GM21619 (cell line): ENCODE results near the gene DNAJB4.
"Not testable (repeated sequence)": the region's sequence is repeated elsewhere in the genome, so short reads cannot be mapped to it uniquely, and the experiment has no call there.

Experiments used
- ATAC-seq: cut with Tn5 transposase; IDR thresholded peaks from one replicate; pipeline ENCODE4 v1.9.1; 2021; ENCODE audit not compliant: unreplicated experiment

The DNAJB4 gene

DNA sequence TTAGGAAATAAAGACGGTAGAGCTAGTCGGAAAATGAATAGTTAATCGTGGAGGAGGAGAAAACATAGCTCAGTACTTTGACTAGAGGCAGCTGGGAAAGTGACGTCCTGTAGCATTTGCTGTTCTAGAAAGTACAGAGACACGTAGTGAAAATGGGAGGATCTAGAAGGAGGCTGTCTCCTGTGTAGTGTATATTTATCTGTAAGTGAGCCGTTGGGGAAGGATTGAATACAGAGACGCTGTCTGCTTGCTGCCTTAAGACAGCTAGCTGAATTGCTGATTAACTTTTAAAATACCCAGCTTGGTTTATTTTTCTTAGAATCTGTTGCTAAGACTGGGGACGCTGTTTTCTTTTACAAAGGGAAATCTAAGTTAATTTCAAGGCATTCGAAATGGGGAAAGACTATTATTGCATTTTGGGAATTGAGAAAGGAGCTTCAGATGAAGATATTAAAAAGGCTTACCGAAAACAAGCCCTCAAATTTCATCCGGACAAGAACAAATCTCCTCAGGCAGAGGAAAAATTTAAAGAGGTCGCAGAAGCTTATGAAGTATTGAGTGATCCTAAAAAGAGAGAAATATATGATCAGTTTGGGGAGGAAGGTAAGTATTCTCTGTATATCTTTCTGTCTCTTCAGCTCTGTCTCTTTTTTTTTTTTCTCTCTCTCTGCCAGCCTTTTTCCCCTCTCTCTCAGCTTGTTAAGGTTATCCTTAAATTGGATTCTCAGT, at the start of gene DNAJB4:
Gene DNAJB4 (plus strand): TSS at position 221 of the 729 bp plus-strand sequence. CDS start 172 bp downstream, at position 393.
- ATAC-seq, result peak; percentile 98

DNA sequence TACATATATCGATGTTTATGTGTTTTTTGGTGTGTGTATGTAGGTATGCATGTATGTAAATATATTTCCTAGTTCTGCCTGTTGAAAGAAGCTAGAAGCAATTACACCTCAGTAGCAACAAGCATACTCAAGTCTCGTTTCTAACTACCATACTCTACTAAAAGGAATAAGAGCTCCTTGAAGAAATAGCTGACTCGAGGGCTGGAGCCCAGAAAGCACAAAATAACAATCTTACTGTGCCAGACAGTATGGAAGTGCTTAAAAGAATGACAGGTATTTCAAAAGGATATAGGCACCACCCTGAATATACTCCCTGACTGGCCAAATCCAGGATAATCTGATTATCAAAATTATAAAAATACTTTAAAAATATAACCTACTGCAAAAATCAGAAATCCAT, 49.0 kb upstream of the DNAJB4 start:
- no peak for ATAC-seq

DNA sequence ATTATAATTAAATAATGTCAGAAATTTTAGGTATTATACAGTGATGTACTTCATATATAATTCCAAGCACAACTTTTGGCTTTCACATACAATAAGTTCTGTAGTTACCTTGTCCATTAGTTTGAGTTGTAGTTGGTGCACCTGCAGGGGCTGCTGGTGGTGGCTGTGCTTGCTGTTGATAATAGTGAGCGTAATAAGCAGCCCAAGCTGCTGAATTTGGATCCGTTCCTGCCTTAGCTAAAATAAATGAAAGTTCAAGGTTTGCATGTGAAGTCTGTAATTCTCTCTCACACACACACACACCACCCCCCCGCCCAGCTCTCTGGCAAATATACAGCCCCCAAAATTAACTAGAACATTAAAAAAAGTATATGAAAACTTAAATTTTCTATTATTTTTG, 48.3 kb upstream of the DNAJB4 start:
- ATAC-seq, result no peak

DNA sequence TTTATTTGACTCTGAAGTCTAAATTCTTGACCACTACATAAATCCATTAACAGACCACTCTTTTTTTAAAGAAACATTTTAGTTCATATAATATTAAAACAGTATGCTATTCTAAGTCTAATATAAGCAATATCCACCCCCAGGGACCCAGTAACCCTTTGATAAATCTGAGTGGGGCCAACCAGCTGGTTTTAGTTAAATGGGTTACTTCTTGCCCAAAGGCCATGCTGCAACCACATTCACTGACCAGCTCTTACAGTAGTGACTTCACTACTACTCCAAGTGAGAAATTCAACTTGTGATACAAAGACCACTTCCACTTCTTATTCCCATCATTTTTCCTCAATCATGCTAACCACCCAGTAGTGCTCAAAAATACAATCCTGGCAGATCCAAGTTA, 46.3 kb upstream of the DNAJB4 start:
- ATAC-seq, result no peak

DNA sequence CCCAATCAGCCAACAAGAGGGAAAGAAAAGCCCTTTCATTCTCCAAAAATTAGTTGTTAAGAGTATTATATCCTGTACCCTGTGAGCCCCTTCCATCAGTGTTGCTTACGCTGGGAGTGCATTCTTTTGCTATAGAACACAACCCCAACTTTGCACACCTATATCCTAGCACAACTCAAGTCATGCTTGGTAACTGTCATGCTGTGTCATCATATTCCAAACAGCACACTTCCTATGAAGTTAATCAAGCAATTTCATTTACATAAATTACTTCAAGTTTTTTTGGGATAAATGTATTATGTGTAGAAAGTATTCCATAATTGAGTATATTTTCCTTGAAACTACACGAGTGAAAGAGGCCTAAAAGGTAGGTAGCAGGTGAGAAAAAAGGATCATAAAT, 45.9 kb upstream of the DNAJB4 start:
- no peak for ATAC-seq

DNA sequence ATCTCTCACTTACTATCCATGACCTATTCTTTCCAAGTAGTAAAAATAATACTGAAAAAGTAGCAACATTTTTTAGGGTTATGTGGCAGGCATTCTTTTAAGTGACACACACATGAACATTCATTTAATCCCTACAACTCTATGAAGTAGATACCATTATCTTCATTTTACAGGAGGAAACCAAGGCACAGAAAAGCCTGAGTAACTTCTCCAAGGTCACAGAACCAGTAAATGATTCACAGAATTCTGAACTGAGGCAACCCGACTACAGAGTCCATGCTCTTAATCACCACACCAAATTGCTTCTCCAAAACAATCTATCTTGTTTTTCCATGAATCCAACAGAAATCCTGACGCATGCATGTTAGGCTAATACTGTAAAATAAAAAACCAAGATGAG, 43.3 kb upstream of the DNAJB4 start:
- no peak for ATAC-seq

DNA sequence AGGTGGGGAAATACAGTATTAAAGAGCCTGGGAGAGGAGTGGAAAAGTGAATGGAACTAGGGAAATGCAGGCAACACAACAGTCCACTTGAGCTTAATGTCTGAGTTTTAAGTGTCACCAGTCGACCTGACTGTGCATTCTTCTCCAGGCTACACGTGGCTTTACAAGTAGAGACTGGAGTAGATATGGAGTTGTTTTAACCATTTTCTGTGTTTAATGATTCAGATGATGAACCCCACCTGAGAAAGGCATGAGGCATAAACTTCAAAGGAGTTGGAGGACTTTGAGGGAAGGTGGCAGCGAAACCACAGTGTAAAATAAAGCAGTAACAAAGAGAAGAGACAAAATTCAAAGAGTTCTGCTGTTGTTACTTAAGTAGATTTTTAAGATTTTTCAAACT, 38.4 kb upstream of the DNAJB4 start:
- no peak for ATAC-seq

DNA sequence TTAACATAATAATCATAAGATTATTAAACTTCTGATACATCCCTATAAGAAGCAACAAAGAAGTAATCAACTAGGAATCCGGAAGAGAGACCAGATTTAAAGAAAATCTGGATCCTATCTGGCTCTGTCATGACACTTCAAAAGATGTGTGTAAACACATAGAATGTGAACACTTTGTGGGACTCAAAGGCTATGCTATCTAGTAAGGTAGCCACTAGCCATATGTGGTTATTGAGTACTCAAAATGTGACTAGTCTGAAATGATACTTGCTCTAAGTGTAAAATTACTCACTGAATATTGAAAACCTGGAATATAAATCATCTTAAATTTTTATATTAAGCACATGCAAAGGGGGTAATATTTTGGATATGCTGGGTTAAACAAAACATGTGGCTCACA, 34.5 kb upstream of the DNAJB4 start:
- no peak for ATAC-seq

DNA sequence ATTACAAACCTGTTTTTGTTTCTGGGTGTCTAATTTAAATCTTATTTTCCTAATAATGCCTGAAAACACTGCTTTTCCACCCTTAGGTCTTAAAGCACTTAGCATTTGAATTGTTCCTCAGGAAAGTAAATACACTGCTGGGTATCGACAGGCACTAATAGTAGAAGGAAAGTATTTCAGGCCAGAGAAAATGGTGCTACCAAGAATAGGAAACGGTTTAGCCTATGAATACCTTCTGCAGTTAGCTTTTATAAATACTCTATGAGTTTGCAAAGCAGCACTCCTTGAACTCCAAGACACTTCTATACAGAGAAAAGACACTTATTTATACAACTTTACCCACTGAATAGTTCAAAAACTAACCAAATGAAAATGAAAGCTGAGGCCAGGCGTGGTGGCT, 32.7 kb upstream of the DNAJB4 start:
- no peak for ATAC-seq

DNA sequence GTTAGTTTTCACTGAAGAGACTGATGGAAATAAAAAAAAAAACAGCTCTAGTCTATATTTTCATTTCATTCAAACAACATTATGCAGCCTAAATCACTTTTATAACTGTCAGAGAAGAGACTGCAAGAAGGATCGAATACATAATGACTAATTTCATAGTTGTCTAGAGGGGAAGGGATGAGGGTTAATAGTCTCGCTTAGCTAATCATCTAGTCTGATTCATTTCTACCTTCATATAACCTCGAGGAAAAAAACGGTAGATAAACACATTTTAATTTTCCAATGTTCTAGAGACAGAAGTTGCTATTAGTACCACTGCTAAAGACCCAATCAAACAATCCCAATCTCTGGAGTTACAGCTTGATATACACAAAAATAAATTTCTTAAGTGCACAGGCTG, 29.4 kb upstream of the DNAJB4 start:
- ATAC-seq, result no peak

DNA sequence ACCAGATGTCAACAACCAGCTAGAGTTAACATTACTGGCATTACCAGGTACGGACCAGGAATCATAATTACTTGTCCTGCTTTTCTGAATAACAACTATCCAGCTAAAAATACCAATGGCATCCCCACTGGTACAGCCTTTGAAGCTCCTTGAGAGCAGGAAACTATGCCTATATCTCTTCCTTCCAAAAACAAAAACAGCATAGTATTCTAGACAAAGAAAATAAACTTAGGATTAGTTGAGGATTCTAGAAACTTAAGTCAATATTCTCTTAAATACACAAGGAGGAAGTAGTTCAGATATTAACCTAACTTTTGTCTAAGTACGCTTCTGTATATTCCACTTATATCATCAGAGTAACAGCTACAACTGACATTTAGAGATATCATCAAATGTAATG, 28.8 kb upstream of the DNAJB4 start:
- ATAC-seq, result no peak

DNA sequence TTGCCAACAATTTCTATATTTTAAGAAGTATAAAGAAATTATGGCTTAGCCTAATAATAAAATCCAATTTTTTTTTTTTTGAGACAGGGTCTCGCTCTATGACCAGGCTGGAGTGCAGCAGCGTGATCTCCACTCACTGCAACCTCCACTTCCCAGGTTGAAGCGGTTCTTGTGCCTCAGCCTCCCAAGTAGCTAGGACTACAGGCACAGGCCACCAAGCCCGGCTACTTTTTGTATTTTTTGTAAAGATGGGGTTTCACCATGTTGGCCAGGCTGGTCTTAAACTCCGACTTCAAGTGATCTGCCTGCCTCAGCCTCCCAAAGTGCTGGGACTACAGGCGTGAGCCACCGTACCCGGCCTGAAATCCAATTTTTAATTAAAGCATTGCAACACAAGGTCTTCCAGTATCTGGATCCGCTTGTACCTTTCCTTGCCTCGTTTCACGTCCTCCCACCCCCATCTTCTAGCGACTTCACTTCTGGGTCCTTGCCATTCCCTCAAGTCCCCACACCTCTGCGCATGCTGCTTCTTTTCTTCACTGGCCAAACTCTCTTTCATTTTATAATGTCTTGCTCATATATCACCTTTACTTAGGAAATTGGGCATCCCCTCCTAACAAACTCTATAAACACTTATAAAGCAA, 28.2 kb upstream of the DNAJB4 start:
- ATAC-seq, result no peak

DNA sequence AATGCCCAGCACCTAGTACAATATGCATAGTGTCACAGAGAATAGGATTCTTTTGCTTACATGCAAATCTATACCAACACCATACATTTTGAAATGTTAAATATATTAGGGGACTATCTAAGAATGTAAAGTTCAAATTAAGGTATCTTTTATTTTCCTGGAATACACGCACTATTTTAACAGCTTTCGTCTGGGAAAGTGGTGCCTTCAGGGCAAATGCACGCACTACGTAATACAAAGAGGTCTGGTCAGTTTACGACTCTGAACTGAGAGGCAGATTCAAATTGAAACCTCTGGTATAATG, 26.8 kb upstream of the DNAJB4 start:
- ATAC-seq, result no peak

DNA sequence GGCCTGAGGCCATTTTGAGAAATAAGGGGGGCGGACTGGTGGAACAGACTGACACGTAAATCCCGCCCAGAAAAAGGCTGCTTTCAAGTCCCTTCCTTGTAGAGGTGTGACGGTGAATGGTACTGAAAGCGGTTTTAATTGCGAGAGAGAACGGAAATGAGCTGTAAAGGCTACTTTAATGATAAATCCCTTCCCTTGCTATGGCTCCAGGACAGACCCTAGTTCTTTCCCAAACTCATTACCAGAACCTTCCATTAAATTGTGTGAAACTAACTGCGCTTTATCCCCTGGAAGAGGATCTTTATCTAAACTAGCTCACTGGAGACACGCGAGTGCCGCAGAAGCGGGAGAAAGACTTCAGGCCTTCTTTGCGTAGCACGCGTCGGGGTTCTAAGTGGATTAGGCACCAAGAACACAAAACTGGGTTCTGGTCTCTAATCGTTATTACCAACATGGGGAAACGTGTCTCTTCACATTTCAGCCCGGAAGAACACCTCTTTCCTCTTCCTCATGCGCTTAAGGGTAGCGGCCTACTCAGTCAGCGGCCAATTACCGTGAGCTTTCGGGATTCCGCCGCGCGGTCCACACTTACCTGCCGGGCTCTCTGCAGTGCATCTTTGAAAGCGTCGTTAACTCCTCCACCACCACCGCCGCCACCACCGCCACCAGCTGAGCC, 26.3 kb upstream of the DNAJB4 start:
- peak; percentile 67 for ATAC-seq

DNA sequence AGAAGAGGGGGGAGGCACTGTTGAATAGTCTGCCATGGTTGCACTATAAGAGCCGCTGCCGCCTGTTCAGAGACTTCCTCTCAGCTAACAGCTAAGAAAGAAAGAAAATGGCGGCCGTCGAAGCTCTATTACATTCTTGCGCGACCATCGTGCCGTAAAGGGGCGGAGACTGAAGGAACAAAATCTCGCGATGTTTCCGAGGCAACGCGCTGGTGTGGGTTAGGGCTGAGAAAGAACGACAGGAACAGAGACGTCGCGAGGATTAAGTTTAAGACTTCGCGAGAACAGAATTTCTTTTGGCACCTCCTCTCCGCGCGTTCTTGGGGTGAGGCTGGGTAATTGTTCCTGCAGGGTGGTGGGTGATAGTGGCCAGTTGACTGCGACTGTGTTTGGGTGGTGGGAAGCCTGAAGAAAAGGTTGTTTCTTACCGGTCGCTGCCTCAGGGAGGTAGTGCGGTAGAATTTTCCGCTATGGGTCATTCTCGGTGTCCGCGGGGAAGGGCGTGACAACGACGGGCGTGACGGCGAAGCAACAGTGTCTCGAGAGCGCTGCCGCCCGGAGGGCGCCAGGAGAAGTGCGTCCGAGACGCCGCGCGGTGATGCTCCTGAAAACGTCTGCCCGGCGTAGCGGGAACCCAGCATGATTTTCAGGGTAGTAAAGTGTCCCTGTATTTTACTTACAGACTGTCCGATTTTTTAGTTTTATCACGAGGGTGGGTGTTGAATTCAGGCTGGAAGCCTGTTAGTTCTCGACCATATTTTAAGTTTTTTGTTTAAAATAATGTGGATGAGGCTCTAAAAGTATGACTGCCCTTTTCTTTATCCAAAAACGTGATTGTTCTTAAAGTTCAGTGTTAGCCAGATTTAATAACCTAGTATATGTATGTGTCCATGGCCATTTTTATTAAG, 25.5 kb upstream of the DNAJB4 start, which contains the start of gene FUBP1:
Gene FUBP1 (minus strand): TSS at position 104 of the 908 bp plus-strand sequence. CDS start 68 bp downstream, at position 36.
- peak; percentile 72 for ATAC-seq

DNA sequence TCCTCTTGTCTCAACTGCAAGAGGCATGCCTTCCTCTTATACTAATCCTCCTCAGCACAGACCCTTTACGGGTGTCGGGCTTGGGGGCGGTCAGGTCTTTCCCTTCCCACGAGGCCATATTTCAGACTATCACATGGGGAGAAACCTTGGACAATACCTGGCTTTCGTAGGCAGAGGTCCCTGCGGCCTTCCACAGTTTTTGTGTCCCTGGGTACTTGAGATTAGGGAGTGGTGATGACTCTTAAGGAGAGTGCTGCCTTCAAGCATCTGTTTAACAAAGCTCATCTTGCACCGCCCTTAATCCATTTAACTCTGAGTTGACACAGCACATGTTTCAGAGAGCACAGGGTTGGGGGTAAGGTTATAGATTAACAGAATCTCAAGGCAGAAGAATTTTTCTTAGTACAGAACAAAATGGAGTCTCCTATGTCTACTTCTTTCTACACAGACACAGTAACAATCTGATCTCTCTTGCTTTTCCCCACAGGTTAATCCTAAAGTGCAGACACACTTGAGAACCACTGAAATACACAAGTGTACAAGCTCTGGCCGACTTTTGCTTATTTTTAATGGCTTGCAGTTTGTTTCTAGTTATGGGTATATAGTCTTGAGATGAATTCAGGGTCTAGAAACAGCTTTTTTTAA, 21.3 kb upstream of the DNAJB4 start:
- ATAC-seq, result not testable (repeated sequence)

DNA sequence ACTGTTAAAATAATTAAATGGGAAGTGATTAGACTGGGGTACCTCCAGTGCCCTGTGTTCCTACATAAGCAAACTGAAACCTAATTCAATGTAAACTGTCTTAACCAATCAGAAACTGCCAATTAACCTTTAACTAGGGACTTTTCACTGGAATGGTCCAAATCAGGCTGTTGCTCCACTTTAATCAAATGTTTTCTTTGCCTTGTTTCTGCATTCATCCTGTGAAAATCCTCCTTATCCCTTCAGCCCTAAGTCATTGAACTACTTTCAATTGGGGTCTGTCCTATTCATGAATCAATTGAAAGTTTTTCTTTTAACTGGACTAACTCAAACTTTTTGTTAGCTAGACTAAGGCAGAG, 20.8 kb upstream of the DNAJB4 start:
- ATAC-seq, result no peak

DNA sequence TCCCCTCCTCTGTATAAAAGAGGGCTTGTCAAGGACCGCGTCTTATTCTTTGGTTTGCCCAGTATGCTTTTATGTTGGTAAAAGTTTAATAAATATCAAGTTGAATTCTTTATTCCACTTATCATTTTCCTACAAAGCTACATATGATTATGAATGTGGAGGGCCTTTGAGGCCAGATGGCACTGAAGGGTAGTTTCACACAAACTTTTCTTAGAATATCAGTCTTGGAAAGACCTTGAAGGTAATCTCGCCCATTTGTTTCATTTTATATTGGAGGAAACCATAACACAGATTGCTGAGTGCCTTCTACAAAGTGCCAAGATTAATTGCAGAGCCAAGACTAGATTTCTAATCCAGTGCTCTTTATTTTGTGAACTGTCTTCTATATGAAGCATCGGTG, 20.1 kb upstream of the DNAJB4 start:
- ATAC-seq, result no peak

DNA sequence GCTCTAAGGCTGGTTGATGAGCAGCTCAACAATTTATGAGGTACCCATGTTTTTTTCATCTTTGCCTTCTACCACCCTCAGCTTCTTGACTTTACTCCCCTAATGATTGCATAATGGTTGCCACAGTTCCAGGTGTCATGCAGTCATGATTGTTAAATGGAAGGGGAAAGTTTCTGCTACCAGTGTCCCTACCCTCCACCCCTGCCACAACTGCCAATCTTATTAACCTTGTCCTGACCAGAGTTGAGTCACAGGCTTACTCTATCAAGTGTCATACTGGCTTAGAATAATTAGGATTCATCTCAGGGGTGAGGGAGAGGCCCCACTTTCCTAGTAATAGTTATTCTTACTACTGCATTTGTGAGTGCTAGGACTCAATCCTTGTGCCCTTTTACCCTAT, 17.9 kb upstream of the DNAJB4 start:
- ATAC-seq, result no peak

DNA sequence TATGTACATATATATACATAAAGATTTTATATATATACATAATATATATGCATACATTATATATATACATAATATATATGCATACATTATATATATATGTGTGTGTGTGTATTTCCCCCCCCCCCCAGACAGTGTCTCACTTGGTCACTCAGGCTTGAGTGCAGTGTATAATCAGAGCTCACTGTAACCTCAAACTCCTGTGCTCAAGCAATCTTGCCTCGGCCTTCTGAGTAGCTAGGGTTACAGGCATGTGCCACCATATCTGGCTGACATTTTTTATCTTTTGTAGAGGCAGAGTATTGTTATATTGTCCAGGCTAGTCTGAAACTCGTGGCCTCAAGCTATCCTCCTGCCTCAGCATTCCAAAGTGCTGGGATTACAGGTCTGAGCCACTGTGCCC, 16.8 kb upstream of the DNAJB4 start:
- ATAC-seq, result no peak

DNA sequence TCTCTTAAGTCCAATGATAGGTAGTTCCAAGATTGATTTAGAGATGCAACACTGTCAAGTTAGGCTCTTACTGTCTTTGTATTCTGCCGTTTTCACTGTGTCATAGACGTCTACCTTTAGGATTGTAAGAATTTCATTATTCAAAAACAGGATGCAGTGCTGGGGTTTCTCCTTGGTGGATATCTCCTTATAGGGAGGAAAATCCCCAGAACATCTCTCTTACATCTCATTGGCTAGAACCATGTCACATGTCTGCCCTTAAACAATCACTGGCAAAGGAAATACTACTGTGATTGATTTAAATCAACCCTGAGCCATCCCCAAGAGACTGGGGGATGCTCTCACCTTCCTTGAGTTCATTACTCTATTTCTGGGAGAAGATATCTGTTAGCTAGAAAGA, 15.0 kb upstream of the DNAJB4 start:
- no peak for ATAC-seq
